HPDE6-E6E7 (cell line): Measurements from ENCODE around the gene MYL1.

ENCODE experiments used
- DNase-seq: peaks from one replicate; pipeline ENCODE4 v3.0.0; 2011; ENCODE audit warnings: missing footprints; ENCODE audit errors: extremely low spot score

MYL1 gene

DNA sequence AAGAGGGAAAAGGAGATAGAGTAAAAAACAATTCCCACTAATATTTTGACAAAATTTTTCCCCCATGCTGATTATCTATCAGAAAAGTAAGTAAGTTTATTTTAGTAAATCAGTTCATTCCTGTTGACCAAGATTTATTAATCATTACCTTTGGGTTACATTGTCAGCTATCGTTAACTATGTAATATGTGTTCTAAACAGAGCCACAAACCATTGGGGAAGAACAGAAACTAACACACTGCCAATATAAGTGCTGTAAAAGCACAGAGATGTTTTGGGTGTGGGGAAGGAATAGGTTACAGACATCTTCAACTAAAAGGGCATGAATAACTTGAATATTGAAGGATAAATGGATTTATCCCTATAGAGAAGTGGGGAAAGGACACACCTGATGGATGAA, 47.3 kb downstream of the MYL1 start:
- DNase-seq: no peak

DNA sequence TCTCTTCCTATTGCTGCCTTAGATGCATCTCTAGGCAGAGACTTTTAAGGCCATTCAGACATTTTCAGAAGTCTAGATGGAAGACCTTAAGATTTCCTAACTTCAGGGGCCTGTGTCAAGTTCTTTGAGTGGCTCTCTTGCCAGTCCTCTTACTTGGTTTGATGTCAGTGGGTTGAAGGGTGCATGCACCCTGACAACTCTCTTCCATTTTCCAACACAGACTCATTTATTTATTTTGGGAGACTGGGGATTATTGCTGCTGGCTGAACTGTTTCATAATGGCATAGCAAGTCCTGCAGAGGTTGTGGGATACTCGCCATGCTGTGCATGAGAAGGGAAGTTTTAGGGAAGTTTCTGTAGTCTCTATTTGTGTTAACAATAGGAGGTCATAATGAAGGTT, 50.7 kb downstream of the MYL1 start:
- DNase-seq: no peak

DNA sequence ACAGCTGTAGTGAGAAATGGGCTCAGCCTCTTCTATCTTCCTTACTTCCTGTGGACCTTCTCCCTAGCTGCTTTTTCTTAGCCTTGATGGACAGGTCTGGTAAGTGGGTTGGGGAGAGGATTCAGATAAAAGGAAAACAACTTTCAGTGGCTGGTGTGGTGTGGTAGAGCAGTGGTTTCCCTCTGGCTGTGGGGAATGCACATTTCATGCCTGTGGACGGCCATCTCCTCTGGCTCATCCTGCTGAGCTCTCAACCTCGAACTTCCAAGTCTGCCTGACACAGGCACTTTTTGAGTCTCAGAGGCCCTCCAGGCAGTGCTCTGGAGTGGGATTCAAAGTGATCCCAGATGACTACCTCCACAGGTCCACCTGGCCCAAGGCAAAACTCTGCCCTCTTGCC, 51.1 kb downstream of the MYL1 start:
- DNase-seq: no peak

DNA sequence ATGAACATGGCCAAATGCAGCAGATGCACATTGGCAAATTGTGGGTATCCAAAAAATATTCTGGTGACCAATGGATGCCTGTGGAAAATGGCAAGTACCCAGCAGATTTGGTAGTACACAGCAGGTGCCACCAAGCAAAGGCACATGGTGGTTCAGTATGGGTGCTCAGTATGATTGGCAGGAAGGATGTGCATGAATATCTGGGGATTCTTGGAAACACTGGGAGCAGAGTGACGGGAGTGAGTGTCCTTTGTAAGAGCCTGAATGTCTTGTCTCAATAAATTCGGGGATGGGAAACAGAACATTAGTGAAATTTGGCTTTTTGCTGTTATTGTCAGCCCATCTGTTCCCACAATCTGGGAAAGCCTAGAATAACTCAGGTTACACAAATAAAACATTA, 52.9 kb downstream of the MYL1 start:
- DNase-seq: no peak

DNA sequence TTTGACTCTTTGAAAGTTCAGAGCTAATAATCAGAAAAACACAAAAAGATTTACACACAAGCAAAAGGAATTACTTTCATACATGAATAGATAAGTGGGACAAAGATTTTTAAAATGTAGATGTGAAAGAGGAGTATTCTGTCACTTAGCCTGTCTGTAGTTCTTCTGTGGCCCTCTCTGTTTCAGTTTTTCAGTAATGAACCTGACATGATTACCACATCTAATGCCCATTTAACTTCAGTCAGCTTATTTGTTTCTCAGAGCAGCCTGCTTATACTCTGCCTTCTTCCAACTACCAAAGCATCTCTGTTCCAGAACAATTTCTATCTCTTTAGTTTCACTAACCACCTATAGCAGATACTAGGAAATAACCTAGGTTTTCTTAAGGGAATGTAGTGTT, 55.3 kb downstream of the MYL1 start:
- no peak for DNase-seq

DNA sequence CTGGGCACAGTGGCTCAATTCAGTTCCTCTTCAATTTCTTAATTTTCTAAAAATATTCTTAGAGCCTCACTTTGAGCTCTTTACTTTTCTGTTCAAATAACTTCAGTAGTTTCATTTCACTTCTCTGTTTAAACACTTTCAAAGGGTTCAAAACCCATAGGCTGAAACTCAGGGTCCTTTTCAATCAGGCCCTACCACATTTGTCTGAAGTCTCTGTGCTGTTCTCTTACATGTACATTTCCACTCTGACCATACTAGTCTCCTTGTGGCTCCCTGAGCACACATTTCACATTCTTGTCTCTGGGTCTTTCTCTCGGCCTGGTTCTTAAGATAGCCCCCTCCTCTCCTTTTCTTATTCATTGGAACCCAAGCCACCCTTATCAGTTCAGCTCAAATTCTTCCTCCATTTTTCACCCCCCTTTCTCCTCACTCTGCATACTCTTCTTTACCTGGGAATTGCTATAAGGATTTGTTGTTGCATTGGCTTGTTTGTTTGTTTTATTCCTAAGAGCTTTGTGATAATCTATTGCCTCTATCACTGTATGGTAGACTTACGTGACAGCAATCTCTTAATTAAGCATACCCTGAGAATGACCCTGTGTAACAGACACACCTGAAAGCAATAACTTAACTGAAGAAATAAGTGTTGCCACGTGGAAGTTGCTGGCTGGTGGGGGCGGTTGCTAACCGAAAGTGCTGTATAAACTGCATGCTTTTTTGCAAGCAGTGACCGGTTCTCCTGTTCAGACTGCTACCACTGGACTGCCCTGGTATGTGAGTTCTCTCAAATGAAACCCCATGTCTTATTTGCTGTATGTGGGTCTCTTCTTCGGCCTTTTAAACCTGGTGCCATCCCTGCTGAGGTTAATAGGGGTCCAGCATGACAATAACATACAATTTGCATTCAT, 62.0 kb downstream of the MYL1 start:
- no peak for DNase-seq

DNA sequence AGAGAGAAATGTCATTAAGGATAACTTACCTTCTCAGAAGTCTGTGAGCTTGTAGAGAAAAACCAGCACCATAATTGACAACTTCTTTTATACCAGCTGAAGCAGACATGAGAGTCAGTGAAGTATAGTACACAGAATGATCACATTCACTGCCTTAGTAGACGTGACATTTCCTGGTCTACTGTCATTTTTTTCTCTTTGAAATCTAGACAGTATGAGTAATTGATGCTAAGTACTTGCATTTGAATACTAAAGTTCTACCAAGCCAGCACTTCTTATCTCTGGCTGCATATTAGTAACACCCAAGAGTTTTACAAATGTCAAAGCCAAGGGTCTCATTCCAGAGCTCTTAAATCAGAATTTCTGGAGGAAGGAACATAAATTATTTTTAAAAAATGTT, 64.4 kb downstream of the MYL1 start:
- no peak for DNase-seq
